Karpas-422 (cell line): ENCODE measurements around the gene RBMS3. TPM values are rescaled to one million over a fixed set of nuclear protein-coding genes. Genes with fewer than 3 reads are reported as not detected.

Experiments
- DNase-seq: peaks from one replicate; pipeline ENCODE4 v3.0.0-alpha.2; 2015
- H2AFZ ChIP-seq: fragments of 200-600 bp; sonication (generic); 2 replicates; pipeline ENCODE4 v1.6.1; 2014; ENCODE audit warnings: antibody characterized with exemption, low read length, mixed read lengths
- H3K27ac ChIP-seq: fragments of 200-600 bp; sonication (generic); 2 replicates; pipeline ENCODE4 v1.5.1; 2014; ENCODE audit warnings: mild to moderate bottlenecking, low read length, moderate library complexity
- H3K27me3 ChIP-seq: fragments of 200-600 bp; sonication (generic); 2 replicates; pipeline ENCODE4 v1.6.1; 2014; ENCODE audit warnings: low read length, mixed read lengths
- H3K36me3 ChIP-seq: fragments of 200-600 bp; sonication (generic); 2 replicates; pipeline ENCODE4 v1.6.1; 2014; ENCODE audit warnings: low read length, mixed read lengths; ENCODE audit not compliant: insufficient read depth
- H3K4me1 ChIP-seq: fragments of 200-600 bp; sonication (generic); 2 replicates; pipeline ENCODE4 v1.6.1; 2014; ENCODE audit warnings: mild to moderate bottlenecking, low read length, mixed read lengths
- H3K4me2 ChIP-seq: fragments of 200-600 bp; sonication (generic); 2 replicates; pipeline ENCODE4 v1.6.1; 2014; ENCODE audit warnings: low read length, low read depth, mild to moderate bottlenecking; ENCODE audit not compliant: poor library complexity, severe bottlenecking
- H3K4me3 ChIP-seq: fragments of 200-600 bp; sonication (generic); 2 replicates; pipeline ENCODE4 v1.5.1; 2014; ENCODE audit warnings: mild to moderate bottlenecking, antibody characterized with exemption, low read length, mixed read lengths
- H3K79me2 ChIP-seq: fragments of 200-600 bp; sonication (generic); 2 replicates; pipeline ENCODE4 v1.6.1; 2014; ENCODE audit warnings: mild to moderate bottlenecking, low read length, mixed read lengths
- H3K9ac ChIP-seq: fragments of 200-600 bp; sonication (generic); 2 replicates; pipeline ENCODE4 v1.6.0; 2014; ENCODE audit warnings: low read length
- H3K9me2 ChIP-seq: fragments of 200-600 bp; sonication (generic), shearing (Covaris generic); replicated peaks from 2 replicates; pipeline ENCODE4 v1.6.0; 2014; ENCODE audit warnings: mild to moderate bottlenecking, low read length, moderate library complexity; ENCODE audit not compliant: insufficient read depth
- H3K9me3 ChIP-seq: fragments of 300-700, 200-600 bp; sonication (generic); 2 replicates; pipeline ENCODE4 v1.6.1; 2014; ENCODE audit warnings: low read length, mixed read lengths
- H4K20me1 ChIP-seq: fragments of 200-600 bp; sonication (generic); 2 replicates; pipeline ENCODE4 v1.6.1; 2014; ENCODE audit warnings: mild to moderate bottlenecking, antibody characterized with exemption, low read length, low read depth; ENCODE audit not compliant: insufficient read depth
- total RNA-seq: library from RNA; depleted of rRNA; stranded (reverse); fragments of >200 nt; shearing (Covaris generic); gene quantifications from 2 replicates; pipeline ENCODE4 v1.2.3, GENCODE V29; 2014; ENCODE audit warnings: low replicate concordance

RBMS3 gene
- total RNA-seq, 1 experiment from 2014 or later, result not detected

GRCh38 chr3:29606416-29606815, 325.5 kb downstream of the RBMS3 start:
- Histone ChIP-seq H2AFZ (no peak overlapping the region), H3K9ac (no peak overlapping the region), H3K4me2 (no peak overlapping the region), H3K27ac (no peak overlapping the region), H3K4me1 (no peaks in the 10 kb centered on the region), H3K9me2 (no peaks in the 10 kb centered on the region), H3K79me2 (no peaks in the 10 kb centered on the region), H3K4me3 (no peak overlapping the region), H3K9me3 (peaks cover 19% of the 10 kb centered on the region), H3K36me3 (no peaks in the 10 kb centered on the region), H4K20me1 (no peaks in the 10 kb centered on the region), H3K27me3 (no peaks in the 10 kb centered on the region)
- no peak for DNase-seq

- Histone ChIP-seq H3K9me3 (peaks cover 14% of the 10 kb centered on the region; the same call in 1 of the 2 replicates), H3K27me3 (no peaks in the 10 kb centered on the region), H3K4me2 (no peak overlapping the region), H3K4me3 (no peak overlapping the region), H3K9me2 (no peaks in the 10 kb centered on the region), H3K9ac (no peak overlapping the region), H3K36me3 (no peaks in the 10 kb centered on the region), H3K27ac (no peak overlapping the region), H3K4me1 (no peaks in the 10 kb centered on the region), H2AFZ (no peak overlapping the region), H3K79me2 (no peaks in the 10 kb centered on the region), H4K20me1 (no peaks in the 10 kb centered on the region)
- no peak for DNase-seq
Measured at GRCh38 chr3:29608414-29609327, 327.8 kb downstream of the RBMS3 start.

- H3K79me2 ChIP-seq, result no peaks in the 10 kb centered on the region
- H3K36me3 ChIP-seq, result no peaks in the 10 kb centered on the region
- no peaks in the 10 kb centered on the region for H3K27me3 ChIP-seq
- H3K9me3 ChIP-seq, result peaks cover 19% of the 10 kb centered on the region; the same call in 1 of the 2 replicates
- no peak overlapping the region for H3K27ac ChIP-seq
- no peak overlapping the region for H2AFZ ChIP-seq
- H4K20me1 ChIP-seq, result no peaks in the 10 kb centered on the region
- H3K9me2 ChIP-seq, result no peaks in the 10 kb centered on the region
- no peak overlapping the region for H3K4me2 ChIP-seq
- no peak overlapping the region for H3K9ac ChIP-seq
- no peak for DNase-seq
- H3K4me3 ChIP-seq, result no peak overlapping the region
- no peaks in the 10 kb centered on the region for H3K4me1 ChIP-seq
Measured at GRCh38 chr3:29609328-29609811, 328.5 kb downstream of the RBMS3 start.

GRCh38 chr3:29610781-29611180, 329.9 kb downstream of the RBMS3 start:
- no peaks in the 10 kb centered on the region for H3K4me1 ChIP-seq
- H3K27me3 ChIP-seq, result no peaks in the 10 kb centered on the region
- no peak overlapping the region for H3K4me3 ChIP-seq
- no peak overlapping the region for H3K9ac ChIP-seq
- no peaks in the 10 kb centered on the region for H4K20me1 ChIP-seq
- H3K9me2 ChIP-seq, result no peaks in the 10 kb centered on the region
- no peaks in the 10 kb centered on the region for H3K79me2 ChIP-seq
- no peak overlapping the region for H3K4me2 ChIP-seq
- DNase-seq, result no peak
- no peaks in the 10 kb centered on the region for H3K36me3 ChIP-seq
- no peak overlapping the region for H2AFZ ChIP-seq
- no peak overlapping the region for H3K27ac ChIP-seq
- peaks cover 19% of the 10 kb centered on the region; the same call in 1 of the 2 replicates for H3K9me3 ChIP-seq

- Histone ChIP-seq H3K79me2 (no peaks in the 10 kb centered on the region), H3K27ac (no peak overlapping the region), H3K4me2 (no peak overlapping the region), H2AFZ (no peak overlapping the region), H3K4me3 (no peak overlapping the region), H3K36me3 (no peaks in the 10 kb centered on the region), H3K9ac (no peak overlapping the region), H3K9me3 (peaks cover 19% of the 10 kb centered on the region; the same call in 1 of the 2 replicates), H3K4me1 (no peaks in the 10 kb centered on the region), H3K9me2 (no peaks in the 10 kb centered on the region), H3K27me3 (no peaks in the 10 kb centered on the region), H4K20me1 (no peaks in the 10 kb centered on the region)
- no peak for DNase-seq
Measured at GRCh38 chr3:29611252-29611651, 330.4 kb downstream of the RBMS3 start.

GRCh38 chr3:29612536-29612935, 331.7 kb downstream of the RBMS3 start:
- no peaks in the 10 kb centered on the region for H3K36me3 ChIP-seq
- no peaks in the 10 kb centered on the region for H3K79me2 ChIP-seq
- H3K4me1 ChIP-seq, result no peaks in the 10 kb centered on the region
- H3K9me2 ChIP-seq, result no peaks in the 10 kb centered on the region
- H3K27ac ChIP-seq, result no peak overlapping the region
- H2AFZ ChIP-seq, result no peak overlapping the region
- no peak overlapping the region for H3K4me2 ChIP-seq
- DNase-seq, result no peak
- H3K9ac ChIP-seq, result no peak overlapping the region
- peaks cover 25% of the 10 kb centered on the region for H3K9me3 ChIP-seq
- no peaks in the 10 kb centered on the region for H3K27me3 ChIP-seq
- no peaks in the 10 kb centered on the region for H4K20me1 ChIP-seq
- H3K4me3 ChIP-seq, result no peak overlapping the region

- H3K27me3 ChIP-seq, result no peaks in the 10 kb centered on the region
- no peak overlapping the region for H3K4me2 ChIP-seq
- H2AFZ ChIP-seq, result no peak overlapping the region
- H3K27ac ChIP-seq, result no peak overlapping the region
- H3K9ac ChIP-seq, result no peak overlapping the region
- H3K9me3 ChIP-seq, result peaks cover 15% of the 10 kb centered on the region
- H3K9me2 ChIP-seq, result no peaks in the 10 kb centered on the region
- H3K4me1 ChIP-seq, result no peaks in the 10 kb centered on the region
- DNase-seq, result no peak
- no peaks in the 10 kb centered on the region for H3K36me3 ChIP-seq
- H3K4me3 ChIP-seq, result no peak overlapping the region
- H4K20me1 ChIP-seq, result no peaks in the 10 kb centered on the region
- H3K79me2 ChIP-seq, result no peaks in the 10 kb centered on the region
Measured at GRCh38 chr3:29614954-29615353, 334.1 kb downstream of the RBMS3 start.

- H3K4me1 ChIP-seq, result no peaks in the 10 kb centered on the region
- H4K20me1 ChIP-seq, result no peaks in the 10 kb centered on the region
Measured at GRCh38 chr3:29618395-29619282, 337.8 kb downstream of the RBMS3 start.

More at GRCh38 chr3:29618395-29619282, 337.8 kb downstream of the RBMS3 start:
- Histone ChIP-seq H3K9ac (no peak overlapping the region), H3K9me2 (no peaks in the 10 kb centered on the region), H3K4me2 (no peak overlapping the region), H3K36me3 (no peaks in the 10 kb centered on the region), H3K4me3 (no peak overlapping the region), H3K9me3 (peaks cover 21% of the 10 kb centered on the region), H3K27me3 (no peaks in the 10 kb centered on the region), H2AFZ (no peak overlapping the region), H3K79me2 (no peaks in the 10 kb centered on the region), H3K27ac (no peak overlapping the region)
- no peak for DNase-seq
